Measurements from ENCODE around the gene RNF223. TPM values are rescaled to one million over a fixed set of nuclear protein-coding genes. Genes with fewer than 3 reads are reported as not detected.
A peak's percentile ranks its signal among the peaks of the same experiment; 100 is the strongest.

RNF223 gene
- total and polyA plus RNA-seq, 10 donors, result not detected

- Histone ChIP-seq H3K9me3 (peaks cover 0 to 18% (median 11%) of the 10 kb centered on the region in 8 donors), H3K4me3 (no peak overlapping the region), H3K36me3 (peaks cover 0 to 20% (median 6%) of the 10 kb centered on the region in 6 donors), H3K27ac (no peak overlapping the region), H3K27me3 (replicated peaks in 1 of 7) (peaks cover 0 to 6% (median 3%) of the 10 kb centered on the region in 7 donors), H3K4me1 (peaks cover 0 to 26% (median 16%) of the 10 kb centered on the region in 6 donors)
- TF ChIP-seq CTCF (IDR thresholded peaks at IDR 0.05 in 8 of 11, conservative IDR thresholded peaks at IDR 0.05 in 3 of 11) (no peak), POLR2A (IDR thresholded peaks at IDR 0.05) (no peak), POLR2AphosphoS5 (IDR thresholded peaks at IDR 0.05) (no peak)
- 95 to 97% (median 96%) methylated on average over 30 of the region's 30 CpGs for WGBS, 5 donors
- peak; percentile 71 for DNase-seq
- intact Hi-C loops (cut with DNase I; ENCODE audit: low total_unique reads), result no loop called here
Observed at GRCh38 chr1:1112237-1112985, 38.3 kb upstream of the RNF223 start.

GRCh38 chr1:1111516-1112236 lies 37.6 kb upstream of the RNF223 start:
- 93 to 97% (median 95%) methylated on average over 28 of the region's 28 CpGs for WGBS, 5 donors
- H3K4me3 ChIP-seq, result no peak overlapping the region
- H3K4me1 ChIP-seq, result peaks cover 0 to 19% (median 12%) of the 10 kb centered on the region in 6 donors
- peaks cover 0 to 20% (median 6%) of the 10 kb centered on the region in 6 donors for H3K36me3 ChIP-seq
- no peak overlapping the region for H3K27ac ChIP-seq
- DNase-seq, result peak; percentile 61
- H3K9me3 ChIP-seq, result peaks cover 0 to 19% (median 11%) of the 10 kb centered on the region in 8 donors
- intact Hi-C loops (cut with DNase I; ENCODE audit: low total_unique reads), result no loop called here
- H3K27me3 ChIP-seq (replicated peaks in 1 of 7), result peaks cover 0 to 2% (median 0%) of the 10 kb centered on the region in 7 donors
- no peak for TF ChIP-seq CTCF (IDR thresholded peaks at IDR 0.05 in 8 of 11, conservative IDR thresholded peaks at IDR 0.05 in 3 of 11)
- TF ChIP-seq POLR2AphosphoS5 (IDR thresholded peaks at IDR 0.05), result no peak
- no peak for TF ChIP-seq POLR2A (IDR thresholded peaks at IDR 0.05)

- no peak overlapping the region for H3K4me3 ChIP-seq
- no peak overlapping the region for H3K27ac ChIP-seq
- peaks cover 0 to 22% (median 11%) of the 10 kb centered on the region in 8 donors for H3K9me3 ChIP-seq
- peaks cover 0 to 20% (median 6%) of the 10 kb centered on the region in 6 donors for H3K36me3 ChIP-seq
- TF ChIP-seq CTCF (IDR thresholded peaks at IDR 0.05 in 8 of 11, conservative IDR thresholded peaks at IDR 0.05 in 3 of 11), result no peak
- no peak for TF ChIP-seq POLR2A (IDR thresholded peaks at IDR 0.05)
- TF ChIP-seq POLR2AphosphoS5 (IDR thresholded peaks at IDR 0.05), result no peak
- H3K4me1 ChIP-seq, result peaks cover 0 to 12% (median 9%) of the 10 kb centered on the region in 6 donors
- intact Hi-C loops (cut with DNase I; ENCODE audit: low total_unique reads), result no loop called here
- WGBS, 5 donors, result 90 to 95% (median 94%) methylated on average over 29 of the region's 29 CpGs
- DNase-seq, result peak; percentile 54
- H3K27me3 ChIP-seq (replicated peaks in 1 of 7), result no peaks in the 10 kb centered on the region
Observed at GRCh38 chr1:1110561-1110971, 36.5 kb upstream of the RNF223 start.

GRCh38 chr1:1109743-1110142 lies 35.6 kb upstream of the RNF223 start:
- Histone ChIP-seq H3K9me3 (peaks cover 0 to 22% (median 11%) of the 10 kb centered on the region in 8 donors), H3K4me1 (peaks cover 0 to 7% (median 3%) of the 10 kb centered on the region in 6 donors), H3K4me3 (no peak overlapping the region), H3K27me3 (replicated peaks in 1 of 7) (no peaks in the 10 kb centered on the region), H3K36me3 (peaks cover 0 to 20% (median 6%) of the 10 kb centered on the region in 6 donors), H3K27ac (no peak overlapping the region)
- no peak for TF ChIP-seq POLR2AphosphoS5 (IDR thresholded peaks at IDR 0.05)
- intact Hi-C loops (cut with DNase I; ENCODE audit: low total_unique reads), result no loop called here
- WGBS, 5 donors, result 81 to 88% (median 86%) methylated on average over 14 of the region's 14 CpGs
- DNase-seq, result peak; percentile 20

Measured in spleen (tissue), 11 donors.